GM12878 (cell line): ENCODE results near the gene AMH. TPM values are rescaled to one million over a fixed set of nuclear protein-coding genes. Genes with fewer than 3 reads are reported as not detected.
A peak's percentile ranks its signal among the peaks of the same experiment; 100 is the strongest.

ENCODE experiments used
- ATAC-seq: fragments of 200-7000 bp; cut with Tn5 transposase; 3 replicates; pipeline ENCODE4 v1.9.1; 2020; ENCODE audit warnings: mild to moderate bottlenecking, moderate library complexity
- BruUV-seq: library from RNA; stranded (reverse); fragments of 400-500 nt; replicated peaks from 2 replicates; lab custom pipeline; 2021; lab: Mats Ljungman, UMichigan
- CTCF ChIA-PET: fragments of 300-600 bp; sonication (Branson Sonifier 250); formaldehyde crosslinking; extraction: SDS; loops from one replicate; lab custom pipeline; 2021; ENCODE audit warnings: inconsistent platforms; lab: Yijun Ruan, JAX
- POLR2A ChIA-PET: fragments of 350-600 bp; formaldehyde crosslinking; extraction: SDS; loops from one replicate; lab custom pipeline; 2021; ENCODE audit warnings: inconsistent platforms; lab: Charles Lee
- RAD21 ChIA-PET: fragments of 300-600 bp; sonication (Branson Sonifier 250); formaldehyde crosslinking; loops from one replicate; lab custom pipeline; 2023; ENCODE audit warnings: antibody characterized with exemption; ENCODE audit not compliant: unreplicated experiment; lab: Charles Lee
- SMC1A ChIA-PET: fragments of 300-600 bp; sonication (Branson Sonifier 250); formaldehyde crosslinking; loops from one replicate; lab custom pipeline; 2023; ENCODE audit not compliant: unreplicated experiment, uncharacterized antibody; lab: Charles Lee
- DNase-seq: peaks from one replicate; pipeline ENCODE4 v3.0.0-alpha.2; 2011; ENCODE audit warnings: low read depth, low spot score
- FAIRE-seq: peaks from 3 replicates; lab custom pipeline; 2011; peaks lifted over from hg19 to GRCh38; lab: Jason Lieb, UNC
- H2AFZ ChIP-seq: 2 replicates; pipeline ENCODE4 v1.6.0; 2011; ENCODE audit warnings: low read depth, low read length, control low read depth; ENCODE audit not compliant: control insufficient read depth
- H3K27ac ChIP-seq: 2 replicates; pipeline ENCODE4 v1.5.1; 2011; ENCODE audit warnings: control low read depth; ENCODE audit not compliant: control insufficient read depth, insufficient read depth
- H3K27me3 ChIP-seq, 2 experiments: replicated peaks in 1 of 2; 2 replicates each; pipeline versions ENCODE4 v1.6.0 to v1.6.1; 2011; ENCODE audit warnings: low read length in 1 of 2; ENCODE audit not compliant: control insufficient read depth in 2 of 2, insufficient read depth in 2 of 2
- H3K36me3 ChIP-seq, 2 experiments: 2 replicates each; pipeline ENCODE4 v1.5.1; 2011; ENCODE audit warnings: low read length in 1 of 2; ENCODE audit not compliant: control insufficient read depth in 2 of 2, insufficient read depth in 2 of 2
- H3K4me1 ChIP-seq: 2 replicates; pipeline ENCODE4 v1.6.1; 2011; ENCODE audit warnings: mild to moderate bottlenecking, low read length, moderate library complexity, mixed read lengths; ENCODE audit not compliant: control insufficient read depth, insufficient read depth
- H3K4me2 ChIP-seq: 2 replicates; pipeline ENCODE4 v1.6.0; 2011; ENCODE audit warnings: control low read depth; ENCODE audit not compliant: control insufficient read depth, insufficient read depth
- H3K4me3 ChIP-seq: fragments of 200-600 bp; sonication (generic); 2 replicates; pipeline ENCODE4 v1.5.1; 2016
- H3K79me2 ChIP-seq: 2 replicates; pipeline ENCODE4 v1.6.0; 2011; ENCODE audit warnings: low read length; ENCODE audit not compliant: control insufficient read depth, insufficient read depth
- H3K9ac ChIP-seq: 2 replicates; pipeline ENCODE4 v1.8.0; 2011; ENCODE audit warnings: low read length, control low read depth, mixed read lengths; ENCODE audit not compliant: control insufficient read depth, insufficient read depth
- H3K9me3 ChIP-seq: replicated peaks from 3 replicates; pipeline ENCODE4 v1.5.1; 2011; ENCODE audit warnings: mild to moderate bottlenecking, low read length; ENCODE audit not compliant: control insufficient read depth, insufficient read depth
- H4K20me1 ChIP-seq: 2 replicates; pipeline ENCODE4 v1.6.0; 2011; ENCODE audit not compliant: control insufficient read depth, insufficient read depth
- CHD1 ChIP-seq: IDR thresholded peaks from 2 replicates; pipeline ENCODE4 v1.6.1; 2012; ENCODE audit warnings: low read depth, low read length, improper control_type of control experiment
- CHD2 ChIP-seq: IDR thresholded peaks from 2 replicates; pipeline ENCODE4 v1.6.1; 2011; ENCODE audit warnings: low read depth, low read length, improper control_type of control experiment, borderline replicate concordance
- MXI1 ChIP-seq: fragments of 150-350 bp; IDR thresholded peaks from 2 replicates; pipeline ENCODE4 v1.6.1; 2011; ENCODE audit warnings: low read depth, mild to moderate bottlenecking, inconsistent platforms, low read length, improper control_type of control experiment
- PAX8 ChIP-seq: fragments of 450-650 bp; IDR thresholded peaks from 2 replicates; pipeline ENCODE4 v1.6.1; 2017; ENCODE audit warnings: mild to moderate bottlenecking, moderate library complexity
- ZNF384 ChIP-seq: IDR thresholded peaks from 2 replicates; pipeline ENCODE4 v1.6.1; 2012; ENCODE audit warnings: low read depth, mild to moderate bottlenecking, low read length, improper control_type of control experiment, borderline replicate concordance
- WGBS: methylation state at CpG from one replicate; pipeline ENCODE4 v1.1.6; 2016; ENCODE audit warnings: low lambda C conversion rate; ENCODE audit not compliant: insufficient replicate concordance, insufficient coverage; ENCODE audit errors: missing lambda C conversion rate; 5-methylcytosine and 5-hydroxymethylcytosine counted together
- in situ Hi-C: fragments of 300-500 bp; cut with MboI; formaldehyde crosslinking; loops from 9 replicates; pipeline ENCODE4 v1.14.3; 2018; ENCODE audit warnings: mixed read lengths
- intact Hi-C: fragments of 100-400 bp; cut with micrococcal nuclease; formaldehyde crosslinking; loops from one replicate; pipeline ENCODE4 v1.14.2; 2022; ENCODE audit not compliant: unreplicated experiment
- polyA plus RNA-seq, 11 experiments: library from polyadenylated mRNA; depleted of rRNA in 4 of 11; unstranded in 6 of 11; stranded (reverse) in 5 of 11; fragments of >200 nt; fragmentation: Nextera tagmentation in 4 of 11; fragmentation: Illumina TruSeq in 1 of 11; extraction: Ambion mirVana in 4 of 11; extraction: Trizol in 1 of 11; gene quantifications; 1 replicate in 1 of 11; 2 replicates in 10 of 11; pipeline versions ENCODE4 v1.2.1 to v1.2.3, GENCODE V29; 2011 to 2016; ENCODE audit warnings: inconsistent platforms in 2 of 11, missing spikeins in 2 of 11, low read depth in 1 of 11
- total RNA-seq, 4 experiments: library from RNA; depleted of rRNA in 3 of 4; stranded (reverse); fragments of >200 nt in 3 of 4; fragmentation: Illumina TruSeq in 1 of 4; extraction: Trizol in 1 of 4; gene quantifications; 2 replicates each; pipeline versions ENCODE4 v1.2.1 to v1.2.3, GENCODE V29; 2013 to 2021
- TF ChIP-seq, protein P1 (sequence below): fragments of 450-650 bp; IDR thresholded peaks from 2 replicates; pipeline ENCODE4 v1.6.1; 2017; ENCODE audit warnings: antibody characterized with exemption, mild to moderate bottlenecking, moderate library complexity
- TF ChIP-seq, protein P2 (sequence below): IDR thresholded peaks from 2 replicates; pipeline ENCODE4 v1.6.1; 2012; ENCODE audit warnings: low read depth, low read length, improper control_type of control experiment
- TF ChIP-seq, protein P3 (sequence below): fragments of 450-650 bp; IDR thresholded peaks from 2 replicates; pipeline ENCODE4 v1.6.1; 2017; ENCODE audit warnings: mild to moderate bottlenecking, low read depth, inconsistent platforms; ENCODE audit not compliant: poor library complexity, severe bottlenecking

Gene AMH
- total and polyA plus RNA-seq, 10 of the 15 experiments (the other 5 are each of a cell fraction or from before 2014, with no cell fraction given) = 0.17 to 3.5 (median 0.81) TPM; not detected in 4

DNA sequence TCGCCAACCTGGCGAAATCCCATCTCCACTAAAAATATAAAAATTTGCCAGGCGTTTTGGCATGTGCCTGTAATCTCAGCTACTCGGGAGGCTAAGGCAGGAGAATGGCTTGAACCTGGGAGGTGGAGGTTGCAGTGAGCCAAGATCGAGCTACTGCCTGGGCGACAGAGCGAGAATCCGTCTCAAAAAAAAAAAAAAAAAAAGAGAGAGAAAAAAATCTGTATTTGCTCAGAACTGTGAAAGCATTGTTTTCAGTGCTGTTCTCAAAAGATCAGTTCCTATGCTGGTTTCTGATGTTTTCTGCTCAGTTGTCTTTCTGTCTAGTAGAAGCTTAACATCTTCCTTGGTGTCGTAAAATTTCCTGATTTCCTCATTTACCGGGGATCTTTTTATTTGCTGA lies 9.9 kb upstream of the AMH start:
- H2AFZ ChIP-seq = no peak overlapping the region
- H3K27ac ChIP-seq = no peak overlapping the region; the same call in 1 of the 2 replicates
- CTCF ChIA-PET = interaction anchor here (0.7 to 4.7 kb wide), 17 partner anchors 14 to 398 kb away, joined by 3 to 130 read pairs (median 4); no protein-coding TSS in a partner anchor
- ATAC-seq = no peak
- no peaks in the 10 kb centered on the region for H3K9me3 ChIP-seq
- in situ Hi-C loops (loop anchor here (5.0 kb wide), 1 partner anchor 33 kb away; no protein-coding TSS in a partner anchor), intact Hi-C loops (loop anchor here (5.0 to 10.0 kb wide), 3 partner anchors 88 to 153 kb away; partner anchors contain the start of genes IZUMO4, LSM7, MOB3A and SPPL2B)
- SMC1A ChIA-PET = interaction anchor here (0.9 to 4.3 kb wide), 16 partner anchors 16 to 371 kb away, joined by 3 to 46 read pairs (median 4); partner anchors contain the start of gene AP3D1
- TF ChIP-seq, protein P1, sequence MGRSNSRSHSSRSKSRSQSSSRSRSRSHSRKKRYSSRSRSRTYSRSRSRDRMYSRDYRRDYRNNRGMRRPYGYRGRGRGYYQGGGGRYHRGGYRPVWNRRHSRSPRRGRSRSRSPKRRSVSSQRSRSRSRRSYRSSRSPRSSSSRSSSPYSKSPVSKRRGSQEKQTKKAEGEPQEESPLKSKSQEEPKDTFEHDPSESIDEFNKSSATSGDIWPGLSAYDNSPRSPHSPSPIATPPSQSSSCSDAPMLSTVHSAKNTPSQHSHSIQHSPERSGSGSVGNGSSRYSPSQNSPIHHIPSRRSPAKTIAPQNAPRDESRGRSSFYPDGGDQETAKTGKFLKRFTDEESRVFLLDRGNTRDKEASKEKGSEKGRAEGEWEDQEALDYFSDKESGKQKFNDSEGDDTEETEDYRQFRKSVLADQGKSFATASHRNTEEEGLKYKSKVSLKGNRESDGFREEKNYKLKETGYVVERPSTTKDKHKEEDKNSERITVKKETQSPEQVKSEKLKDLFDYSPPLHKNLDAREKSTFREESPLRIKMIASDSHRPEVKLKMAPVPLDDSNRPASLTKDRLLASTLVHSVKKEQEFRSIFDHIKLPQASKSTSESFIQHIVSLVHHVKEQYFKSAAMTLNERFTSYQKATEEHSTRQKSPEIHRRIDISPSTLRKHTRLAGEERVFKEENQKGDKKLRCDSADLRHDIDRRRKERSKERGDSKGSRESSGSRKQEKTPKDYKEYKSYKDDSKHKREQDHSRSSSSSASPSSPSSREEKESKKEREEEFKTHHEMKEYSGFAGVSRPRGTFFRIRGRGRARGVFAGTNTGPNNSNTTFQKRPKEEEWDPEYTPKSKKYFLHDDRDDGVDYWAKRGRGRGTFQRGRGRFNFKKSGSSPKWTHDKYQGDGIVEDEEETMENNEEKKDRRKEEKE = no peak
- TF ChIP-seq PAX8 (no peak), CHD1 (no peak), CHD2 (no peak), MXI1 (no peak), ZNF384 (peak; percentile 81)
- TF ChIP-seq, protein P2, sequence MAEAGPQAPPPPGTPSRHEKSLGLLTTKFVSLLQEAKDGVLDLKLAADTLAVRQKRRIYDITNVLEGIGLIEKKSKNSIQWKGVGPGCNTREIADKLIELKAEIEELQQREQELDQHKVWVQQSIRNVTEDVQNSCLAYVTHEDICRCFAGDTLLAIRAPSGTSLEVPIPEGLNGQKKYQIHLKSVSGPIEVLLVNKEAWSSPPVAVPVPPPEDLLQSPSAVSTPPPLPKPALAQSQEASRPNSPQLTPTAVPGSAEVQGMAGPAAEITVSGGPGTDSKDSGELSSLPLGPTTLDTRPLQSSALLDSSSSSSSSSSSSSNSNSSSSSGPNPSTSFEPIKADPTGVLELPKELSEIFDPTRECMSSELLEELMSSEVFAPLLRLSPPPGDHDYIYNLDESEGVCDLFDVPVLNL = no peak
- TF ChIP-seq, protein P3, sequence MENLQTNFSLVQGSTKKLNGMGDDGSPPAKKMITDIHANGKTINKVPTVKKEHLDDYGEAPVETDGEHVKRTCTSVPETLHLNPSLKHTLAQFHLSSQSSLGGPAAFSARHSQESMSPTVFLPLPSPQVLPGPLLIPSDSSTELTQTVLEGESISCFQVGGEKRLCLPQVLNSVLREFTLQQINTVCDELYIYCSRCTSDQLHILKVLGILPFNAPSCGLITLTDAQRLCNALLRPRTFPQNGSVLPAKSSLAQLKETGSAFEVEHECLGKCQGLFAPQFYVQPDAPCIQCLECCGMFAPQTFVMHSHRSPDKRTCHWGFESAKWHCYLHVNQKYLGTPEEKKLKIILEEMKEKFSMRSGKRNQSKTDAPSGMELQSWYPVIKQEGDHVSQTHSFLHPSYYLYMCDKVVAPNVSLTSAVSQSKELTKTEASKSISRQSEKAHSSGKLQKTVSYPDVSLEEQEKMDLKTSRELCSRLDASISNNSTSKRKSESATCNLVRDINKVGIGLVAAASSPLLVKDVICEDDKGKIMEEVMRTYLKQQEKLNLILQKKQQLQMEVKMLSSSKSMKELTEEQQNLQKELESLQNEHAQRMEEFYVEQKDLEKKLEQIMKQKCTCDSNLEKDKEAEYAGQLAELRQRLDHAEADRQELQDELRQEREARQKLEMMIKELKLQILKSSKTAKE = peak; percentile 13
- 14% methylated on average over 7 of the region's 10 CpGs for whole genome bisulfite sequencing
- POLR2A ChIA-PET = interaction anchor here (0.5 to 4.0 kb wide), 19 partner anchors 13 to 1746 kb away, joined by 3 to 54 read pairs (median 4); partner anchors contain the start of genes DOT1L and LSM7
- peak overlapping the region; percentile 81 for H3K4me3 ChIP-seq
- H3K4me1 ChIP-seq = peaks cover 15% of the 10 kb centered on the region
- no peak for DNase-seq
- H3K79me2 ChIP-seq = peaks cover 85% of the 10 kb centered on the region
- peak; percentile 86 for FAIRE-seq
- RAD21 ChIA-PET = interaction anchor here (0.6 to 4.2 kb wide), 23 partner anchors 21 to 398 kb away, joined by 3 to 72 read pairs (median 4); partner anchors contain the start of genes AP3D1, GADD45B and LSM7
- BruUV-seq = no TSS peak
- H4K20me1 ChIP-seq = peaks cover 27% of the 10 kb centered on the region
- no peaks in the 10 kb centered on the region for H3K27me3 ChIP-seq
- H3K4me2 ChIP-seq = peak overlapping the region; percentile 88
- H3K9ac ChIP-seq = peak overlapping the region; percentile 52
- peaks cover 10 to 16% of the 10 kb centered on the region in 2 experiments; a peak in 3 of 4 replicates for H3K36me3 ChIP-seq
